ENCODE measurements around the gene PCCA. TPM values are rescaled to one million over a fixed set of nuclear protein-coding genes. Genes with fewer than 3 reads are reported as not detected.

PCCA gene
- polyA plus RNA-seq, 1 experiment: 3.0 TPM

GRCh38 chr13:100364591-100364990, 275.7 kb downstream of the PCCA start:
- Histone ChIP-seq H3K27me3 (ENCODE audit: control insufficient read depth, insufficient read depth, low read length) (no peaks in the 10 kb centered on the region), H3K4me3 (ENCODE audit: low read depth, low read length) (no peak overlapping the region), H3K36me3 (ENCODE audit: control insufficient read depth, insufficient read depth, low read length) (no peaks in the 10 kb centered on the region)
- no peak for DNase-seq (ENCODE audit: low read depth)
- TF ChIP-seq CTCF (IDR thresholded peaks at IDR 0.05; ENCODE audit: insufficient read depth, low read depth, low read length): no peak
- ChIA-PET POLR2A (no interaction called here), CTCF (interaction anchor here (0.6 kb wide), 1 partner anchor 508 kb away, joined by 5 read pairs; no protein-coding TSS in a partner anchor)

GRCh38 chr13:100365680-100366079, 276.8 kb downstream of the PCCA start:
- CTCF ChIA-PET: no interaction called here
- DNase-seq (ENCODE audit: low read depth): no peak
- Histone ChIP-seq H3K4me3 (ENCODE audit: low read depth, low read length) (no peak overlapping the region), H3K36me3 (ENCODE audit: control insufficient read depth, insufficient read depth, low read length) (no peaks in the 10 kb centered on the region), H3K27me3 (ENCODE audit: control insufficient read depth, insufficient read depth, low read length) (no peaks in the 10 kb centered on the region)
- POLR2A ChIA-PET: no interaction called here
- no peak for TF ChIP-seq CTCF (IDR thresholded peaks at IDR 0.05; ENCODE audit: insufficient read depth, low read depth, low read length)

- POLR2A ChIA-PET: no interaction called here
- H3K27me3 ChIP-seq (ENCODE audit: control insufficient read depth, insufficient read depth, low read length): no peaks in the 10 kb centered on the region
- TF ChIP-seq CTCF (IDR thresholded peaks at IDR 0.05; ENCODE audit: insufficient read depth, low read depth, low read length): no peak
- CTCF ChIA-PET: no interaction called here
- H3K36me3 ChIP-seq (ENCODE audit: control insufficient read depth, insufficient read depth, low read length): no peaks in the 10 kb centered on the region; the same call in 1 of the 2 replicates
- no peak for DNase-seq (ENCODE audit: low read depth)
- H3K4me3 ChIP-seq (ENCODE audit: low read depth, low read length): no peak overlapping the region
Observed at GRCh38 chr13:100378533-100378932, 289.6 kb downstream of the PCCA start.

GRCh38 chr13:100381595-100382224, 292.8 kb downstream of the PCCA start:
- CTCF ChIA-PET: interaction anchor here (1.8 kb wide), 1 partner anchor 10 kb away, joined by 3 read pairs; no protein-coding TSS in a partner anchor
- Histone ChIP-seq H3K36me3 (ENCODE audit: control insufficient read depth, insufficient read depth, low read length) (no peaks in the 10 kb centered on the region; the same call in 1 of the 2 replicates), H3K27me3 (ENCODE audit: control insufficient read depth, insufficient read depth, low read length) (no peaks in the 10 kb centered on the region), H3K4me3 (ENCODE audit: low read depth, low read length) (no peak overlapping the region)
- TF ChIP-seq CTCF (IDR thresholded peaks at IDR 0.05; ENCODE audit: insufficient read depth, low read depth, low read length): no peak
- no peak for DNase-seq (ENCODE audit: low read depth)
- POLR2A ChIA-PET: no interaction called here

- ChIA-PET POLR2A (no interaction called here), CTCF (interaction anchor here (1.8 kb wide), 1 partner anchor 9 kb away, joined by 3 read pairs; no protein-coding TSS in a partner anchor)
- TF ChIP-seq CTCF (IDR thresholded peaks at IDR 0.05; ENCODE audit: insufficient read depth, low read depth, low read length): no peak
- no peaks in the 10 kb centered on the region; the same call in 1 of the 2 replicates for H3K36me3 ChIP-seq (ENCODE audit: control insufficient read depth, insufficient read depth, low read length)
- DNase-seq (ENCODE audit: low read depth): no peak
- no peak overlapping the region for H3K4me3 ChIP-seq (ENCODE audit: low read depth, low read length)
- H3K27me3 ChIP-seq (ENCODE audit: control insufficient read depth, insufficient read depth, low read length): no peaks in the 10 kb centered on the region
Observed at GRCh38 chr13:100382785-100383184, 293.9 kb downstream of the PCCA start.
